Astrocyte of the cerebellum (primary cell): ENCODE measurements around the gene C1orf94.

ENCODE experiments used
- DNase-seq: peaks from one replicate; pipeline ENCODE4 v3.0.0-alpha.2; 2011; ENCODE audit warnings: low read depth
- H3K4me3 ChIP-seq: 2 replicates; pipeline ENCODE4 v1.5.1; 2011; ENCODE audit warnings: mild to moderate bottlenecking, low read depth, low read length, moderate library complexity
- in situ Hi-C: cut with HindIII; loops from 2 replicates; pipeline ENCODE4 v1.10.0; 2017; ENCODE audit warnings: low sequenced_read_pairs
- TF ChIP-seq, protein P1 (sequence below): IDR thresholded peaks from 2 replicates; pipeline ENCODE4 v1.5.1; 2012; ENCODE audit warnings: low read length, low read depth, moderate library complexity, mild to moderate bottlenecking; ENCODE audit errors: missing control alignments

Gene C1orf94

DNA sequence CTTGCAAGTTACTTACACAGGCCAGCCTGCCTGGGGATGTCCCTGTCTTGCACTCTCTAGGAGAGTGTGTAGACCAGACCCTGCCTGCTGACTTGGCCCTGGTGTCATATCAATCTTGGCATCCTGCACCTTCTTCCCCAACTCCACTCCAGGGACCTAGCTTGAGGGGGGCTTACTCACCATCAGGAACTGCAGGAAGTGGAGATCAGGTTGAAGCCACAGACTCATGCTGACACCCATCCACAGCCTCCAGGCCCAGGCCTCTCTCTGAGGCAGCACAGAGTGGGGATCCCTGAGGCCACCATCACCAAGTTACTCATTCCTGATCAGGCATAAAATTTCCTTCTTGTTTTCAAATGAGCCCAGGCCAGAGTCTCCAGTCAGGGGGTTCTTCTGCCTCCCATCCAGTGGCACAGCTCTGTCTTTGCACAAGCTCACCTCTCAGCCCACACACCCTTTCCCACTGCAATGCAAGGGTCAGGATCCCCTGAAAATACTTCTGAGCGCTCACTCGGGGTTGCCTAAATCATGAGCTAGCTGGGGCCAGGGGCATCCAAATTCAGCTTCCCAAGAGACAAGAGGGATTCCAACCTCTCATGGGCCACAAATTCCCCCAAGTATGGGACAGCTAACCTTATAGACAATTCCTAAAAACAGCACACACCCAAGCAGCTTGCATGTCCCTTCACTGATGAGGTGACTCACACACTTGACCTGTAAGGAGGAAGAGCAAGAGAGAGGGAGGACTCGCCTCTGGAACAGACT lies 45.1 kb upstream of the C1orf94 start:
- in situ Hi-C loops: no loop called here
- TF ChIP-seq, protein P1, sequence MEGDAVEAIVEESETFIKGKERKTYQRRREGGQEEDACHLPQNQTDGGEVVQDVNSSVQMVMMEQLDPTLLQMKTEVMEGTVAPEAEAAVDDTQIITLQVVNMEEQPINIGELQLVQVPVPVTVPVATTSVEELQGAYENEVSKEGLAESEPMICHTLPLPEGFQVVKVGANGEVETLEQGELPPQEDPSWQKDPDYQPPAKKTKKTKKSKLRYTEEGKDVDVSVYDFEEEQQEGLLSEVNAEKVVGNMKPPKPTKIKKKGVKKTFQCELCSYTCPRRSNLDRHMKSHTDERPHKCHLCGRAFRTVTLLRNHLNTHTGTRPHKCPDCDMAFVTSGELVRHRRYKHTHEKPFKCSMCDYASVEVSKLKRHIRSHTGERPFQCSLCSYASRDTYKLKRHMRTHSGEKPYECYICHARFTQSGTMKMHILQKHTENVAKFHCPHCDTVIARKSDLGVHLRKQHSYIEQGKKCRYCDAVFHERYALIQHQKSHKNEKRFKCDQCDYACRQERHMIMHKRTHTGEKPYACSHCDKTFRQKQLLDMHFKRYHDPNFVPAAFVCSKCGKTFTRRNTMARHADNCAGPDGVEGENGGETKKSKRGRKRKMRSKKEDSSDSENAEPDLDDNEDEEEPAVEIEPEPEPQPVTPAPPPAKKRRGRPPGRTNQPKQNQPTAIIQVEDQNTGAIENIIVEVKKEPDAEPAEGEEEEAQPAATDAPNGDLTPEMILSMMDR: no peak
- no peak for DNase-seq
- no peak overlapping the region for H3K4me3 ChIP-seq

DNA sequence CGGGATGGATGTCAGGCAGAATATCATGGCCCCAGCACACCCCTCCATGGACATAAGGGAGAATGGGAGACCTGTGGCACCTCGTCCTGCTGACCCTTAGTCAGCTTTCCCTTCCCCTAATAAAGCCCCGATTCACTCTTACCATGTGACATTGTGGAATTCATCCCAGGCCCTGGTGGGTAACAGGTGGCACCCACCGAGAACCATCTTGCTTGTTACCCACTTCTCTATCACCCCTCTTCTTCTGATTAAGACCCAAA lies 44.6 kb upstream of the C1orf94 start:
- no peak overlapping the region for H3K4me3 ChIP-seq
- in situ Hi-C loops: no loop called here
- no peak for DNase-seq
- TF ChIP-seq, protein P1: no peak

DNA sequence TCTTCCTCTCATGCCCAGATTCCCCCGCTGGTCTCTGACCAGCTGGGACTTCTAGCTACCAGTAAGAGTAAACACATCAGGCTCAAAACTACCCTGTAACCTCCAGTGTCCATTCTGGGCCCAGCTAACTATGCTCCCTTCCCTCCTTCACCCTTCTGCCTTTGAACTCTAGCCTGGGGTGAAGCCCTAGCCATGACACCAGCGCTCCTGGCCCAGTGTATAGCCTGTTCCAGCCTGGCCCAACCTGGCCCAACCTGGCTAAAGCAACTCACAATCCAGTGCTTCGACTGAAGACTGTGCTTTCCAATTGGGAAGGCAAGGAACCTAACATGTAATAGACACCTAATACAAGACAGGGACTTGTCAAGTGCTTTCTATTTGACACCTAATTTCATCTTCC lies 39.3 kb upstream of the C1orf94 start:
- in situ Hi-C loops: no loop called here

DNA sequence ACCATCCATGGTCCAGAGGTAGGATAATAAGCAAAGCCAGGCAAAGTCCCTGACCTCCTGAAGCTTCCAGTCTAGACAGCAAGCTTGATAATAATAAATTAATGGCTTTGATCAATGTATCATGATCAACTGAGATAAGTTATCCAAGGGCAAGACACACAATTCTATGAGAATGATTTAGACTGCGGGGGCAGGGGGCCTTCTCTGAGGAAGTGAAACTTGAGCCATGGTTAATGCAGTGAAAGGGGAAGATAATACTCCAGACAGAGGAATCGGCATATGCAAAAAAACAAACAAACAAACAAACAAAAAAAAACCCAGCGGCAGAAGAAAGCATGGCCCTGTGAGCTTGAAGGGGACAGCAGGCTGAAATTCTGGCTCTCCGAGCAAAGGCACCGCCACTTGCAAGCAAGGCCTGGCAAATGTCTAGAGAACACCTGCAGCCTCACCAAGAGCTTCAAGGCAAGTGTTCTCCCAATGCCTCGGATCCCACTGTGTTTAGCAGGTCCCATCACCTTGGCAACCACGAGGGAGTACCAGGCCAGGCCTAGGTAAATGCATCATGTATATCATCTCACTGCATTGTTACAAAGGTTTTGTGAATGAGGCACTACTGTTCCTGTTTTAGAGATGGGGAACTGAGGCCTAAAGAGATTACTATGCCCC lies 36.6 kb upstream of the C1orf94 start:
- in situ Hi-C loops: no loop called here
- no peak overlapping the region for H3K4me3 ChIP-seq
- TF ChIP-seq, protein P1: no peak
- DNase-seq: no peak

More for the DNA sequence above, 39.3 kb upstream of the C1orf94 start:
- no peak for DNase-seq
- TF ChIP-seq, protein P1: no peak
- no peak overlapping the region for H3K4me3 ChIP-seq

DNA sequence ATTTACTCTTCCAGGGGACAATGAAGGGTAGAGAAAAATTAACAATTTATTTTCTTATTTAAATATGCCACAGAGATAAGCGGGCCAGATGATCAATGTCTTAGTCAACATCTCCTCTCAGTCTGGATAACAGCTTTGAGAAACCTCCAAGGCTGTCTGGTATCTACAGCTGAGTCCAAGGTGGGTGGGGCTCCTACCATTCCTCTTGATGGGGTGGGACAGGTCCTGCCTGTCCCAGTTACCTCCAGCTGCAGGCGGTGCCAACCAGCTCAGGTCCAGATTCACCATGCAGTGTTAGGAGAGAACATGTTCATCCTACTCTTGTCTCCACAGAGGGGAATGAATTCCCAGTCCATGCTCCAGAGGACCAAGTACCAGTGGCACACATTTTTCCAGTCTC lies 32.7 kb upstream of the C1orf94 start:
- TF ChIP-seq, protein P1: no peak
- in situ Hi-C loops: no loop called here
- no peak overlapping the region for H3K4me3 ChIP-seq
- DNase-seq: no peak

DNA sequence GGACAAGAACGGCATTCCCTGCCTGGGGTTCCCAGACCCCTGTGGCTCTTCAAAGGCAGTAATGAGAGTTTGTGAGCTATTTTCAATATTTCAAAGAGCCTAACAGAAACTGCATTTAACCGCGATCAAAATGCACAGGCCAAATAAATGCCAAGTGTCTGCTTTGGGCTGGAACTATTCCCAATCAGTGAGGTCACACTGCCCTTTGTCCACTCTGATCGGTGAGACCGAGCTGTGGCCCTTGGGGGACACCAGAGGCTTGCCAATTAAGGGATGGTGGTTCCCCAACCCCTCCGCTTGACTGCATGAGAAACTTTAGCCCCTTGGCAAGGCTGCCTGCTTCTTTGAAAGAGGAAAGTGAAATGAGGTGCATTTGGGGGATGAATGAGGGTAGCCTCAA lies 31.9 kb upstream of the C1orf94 start:
- TF ChIP-seq, protein P1: no peak
- in situ Hi-C loops: no loop called here
- no peak for DNase-seq
- no peak overlapping the region for H3K4me3 ChIP-seq
